ENCODE results near the gene CD55.

DNA sequence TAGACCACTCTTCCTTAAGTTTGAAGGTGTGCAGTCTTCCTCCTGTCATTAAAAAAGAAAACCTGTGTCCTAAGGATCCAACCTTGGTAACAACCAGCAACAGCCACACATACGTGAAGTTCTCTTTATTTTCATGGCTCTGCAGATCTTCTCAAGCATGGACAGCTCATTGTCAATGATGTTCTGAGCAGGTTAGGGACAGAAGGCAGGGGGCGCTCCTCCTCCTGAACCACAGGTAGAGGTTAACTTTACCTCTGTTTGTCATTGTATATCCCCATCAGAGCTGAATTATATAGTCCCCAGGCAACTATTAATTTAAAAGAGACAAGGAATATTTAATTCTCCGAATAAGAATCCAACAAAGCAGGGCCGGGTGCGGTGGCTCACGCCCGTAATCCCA lies 80.1 kb downstream of the CD55 start:
- TF ChIP-seq EZH2phosphoT487 (IDR thresholded peaks at IDR 0.05; ENCODE audit: insufficient read depth, low read depth) (no peak), EZH2 (IDR thresholded peaks at IDR 0.05; ENCODE audit: insufficient read depth, poor library complexity, severe bottlenecking) (no peak)

Measured in GM23248 (cell line).